Measurements from ENCODE around the gene HNRNPM.

GRCh38 chr19:8503510-8503909 is 58.7 kb downstream of the HNRNPM start:
- TF ChIP-seq POLR2A (IDR thresholded peaks at IDR 0.05) (no peak), CTCF (IDR thresholded peaks at IDR 0.05 in 4 of 5, conservative IDR thresholded peaks at IDR 0.05 in 1 of 5) (no peak)
